ENCODE data around the gene WDR31. TPM values are rescaled to one million over a fixed set of nuclear protein-coding genes. Genes with fewer than 3 reads are reported as not detected.

Gene WDR31
- total RNA-seq = 0.49 and 0.63 TPM in 2 replicates

GRCh38 chr9:113340011-113340699 lies at the start of gene WDR31:
WDR31 (minus strand) TSS chr9:113340275; CDS start chr9:113332022, 8,253 bp downstream.

GRCh38 chr9:113376634-113377567 lies 36.8 kb upstream of the WDR31 start, which contains the start of gene HDHD3:
HDHD3 (minus strand) TSS chr9:113376986; CDS start chr9:113374354, 2,632 bp downstream.

GRCh38 chr9:113349445-113350094 lies 9.5 kb upstream of the WDR31 start, which contains the start of gene BSPRY:
BSPRY (plus strand) TSS chr9:113349541; CDS start chr9:113349580, 39 bp downstream.

GRCh38 chr9:113302792-113303418 lies 37.2 kb downstream of the WDR31 start, which contains the start of gene RNF183:
RNF183 (minus strand) TSS chr9:113303376; CDS start chr9:113298184, 5,192 bp downstream.

GRCh38 chr9:113275157-113276131 lies 64.6 kb downstream of the WDR31 start, which contains the start of the genes CDC26 and PRPF4:
CDC26 (minus strand) TSS chr9:113275572; CDS start chr9:113272507, 3,065 bp downstream.
PRPF4 (plus strand) TSS chr9:113275658; CDS start chr9:113275744, 86 bp downstream.

Other genes starting within 250 kb of the WDR31 start
- gene SLC31A2, start 189.3 kb downstream of the WDR31 start, total RNA-seq = 5.3 and 14.5 TPM in 2 replicates
- 9.9 and 21.0 TPM in 2 replicates for gene FKBP15, start 119.0 kb downstream of the WDR31 start, total RNA-seq
- 8.9 and 15.4 TPM in 2 replicates for gene SLC31A1, start 118.7 kb downstream of the WDR31 start, total RNA-seq
- 39.3 and 49.9 TPM in 2 replicates for gene CDC26, start 64.7 kb downstream of the WDR31 start, total RNA-seq
- 20.2 and 29.1 TPM in 2 replicates for gene PRPF4, start 64.6 kb downstream of the WDR31 start, total RNA-seq
- not detected in 2 replicates for gene RNF183, start 36.9 kb downstream of the WDR31 start, total RNA-seq
- gene BSPRY, start 9.3 kb upstream of the WDR31 start, total RNA-seq = not detected in 2 replicates
- 6.5 and 9.7 TPM in 2 replicates for gene HDHD3, start 36.7 kb upstream of the WDR31 start, total RNA-seq
- gene ALAD, start 61.0 kb upstream of the WDR31 start, total RNA-seq = 16.0 and 24.0 TPM in 2 replicates
- gene POLE3, start 70.4 kb upstream of the WDR31 start, total RNA-seq = 37.4 and 55.3 TPM in 2 replicates
- gene C9orf43, start 70.5 kb upstream of the WDR31 start, total RNA-seq = 0.16 and 0.44 TPM in 2 replicates
- gene RGS3, start 123.5 kb upstream of the WDR31 start, total RNA-seq = 311 and 404 TPM in 2 replicates

Measured in bladder microvascular endothelial cell (primary cell).